Liver (tissue), 3 donors: ENCODE measurements around the gene ARIH2.
A peak's percentile ranks its signal among the peaks of the same experiment; 100 is the strongest.

Experiments
- EGR1 ChIP-seq, 2 donors: IDR thresholded peaks; 2 replicates each; pipeline ENCODE4 v1.6.1; 2016 to 2018; ENCODE audit warnings: antibody characterized with exemption in 2 of 2, low read depth in 2 of 2
- FOXA1 ChIP-seq: IDR thresholded peaks from 2 replicates; pipeline ENCODE4 v1.6.1; 2016; ENCODE audit warnings: antibody characterized with exemption
- GABPA ChIP-seq, 2 donors: IDR thresholded peaks in 1 of 2; conservative IDR thresholded peaks in 1 of 2; 2 replicates each; pipeline ENCODE4 v1.6.1; 2016; ENCODE audit warnings: antibody characterized with exemption in 2 of 2, mild to moderate bottlenecking in 1 of 2, moderate library complexity in 1 of 2
- JUND ChIP-seq, 2 donors: IDR thresholded peaks; 2 replicates each; pipeline ENCODE4 v1.6.1; 2016; ENCODE audit warnings: antibody characterized with exemption in 2 of 2
- RAD21 ChIP-seq, 2 donors: IDR thresholded peaks; 2 replicates each; pipeline ENCODE4 v1.6.1; 2016; ENCODE audit warnings: antibody characterized with exemption in 2 of 2, mild to moderate bottlenecking in 2 of 2
- REST ChIP-seq: IDR thresholded peaks from 2 replicates; pipeline ENCODE4 v1.6.1; 2016; ENCODE audit warnings: antibody characterized with exemption, mild to moderate bottlenecking
- SP1 ChIP-seq: IDR thresholded peaks from 2 replicates; pipeline ENCODE4 v1.6.1; 2018; ENCODE audit warnings: antibody characterized with exemption, mild to moderate bottlenecking
- TAF1 ChIP-seq: conservative IDR thresholded peaks from 2 replicates; pipeline ENCODE4 v1.6.1; 2016; ENCODE audit warnings: antibody characterized with exemption, mild to moderate bottlenecking
- YY1 ChIP-seq: IDR thresholded peaks from 2 replicates; pipeline ENCODE4 v1.6.1; 2016; ENCODE audit warnings: antibody characterized with exemption, mild to moderate bottlenecking
- ZBTB33 ChIP-seq: IDR thresholded peaks from 2 replicates; pipeline ENCODE4 v1.6.1; 2016; ENCODE audit warnings: antibody characterized with exemption
- TF ChIP-seq, protein P1 (sequence below): fragments of 150-350 bp; IDR thresholded peaks from 2 replicates; pipeline ENCODE4 v1.5.1; 2017; ENCODE audit warnings: improper control_type of control experiment, low read depth, low read length; ENCODE audit not compliant: missing input control
- TF ChIP-seq, protein P2 (sequence below): IDR thresholded peaks from 2 replicates; pipeline ENCODE4 v1.6.1; 2016; ENCODE audit warnings: antibody characterized with exemption
- donor health status: healthy.
- donor health status: healthy.

GRCh38 chr3:48881652-48882114, 37.0 kb upstream of the ARIH2 start:
- TF ChIP-seq, protein P1, sequence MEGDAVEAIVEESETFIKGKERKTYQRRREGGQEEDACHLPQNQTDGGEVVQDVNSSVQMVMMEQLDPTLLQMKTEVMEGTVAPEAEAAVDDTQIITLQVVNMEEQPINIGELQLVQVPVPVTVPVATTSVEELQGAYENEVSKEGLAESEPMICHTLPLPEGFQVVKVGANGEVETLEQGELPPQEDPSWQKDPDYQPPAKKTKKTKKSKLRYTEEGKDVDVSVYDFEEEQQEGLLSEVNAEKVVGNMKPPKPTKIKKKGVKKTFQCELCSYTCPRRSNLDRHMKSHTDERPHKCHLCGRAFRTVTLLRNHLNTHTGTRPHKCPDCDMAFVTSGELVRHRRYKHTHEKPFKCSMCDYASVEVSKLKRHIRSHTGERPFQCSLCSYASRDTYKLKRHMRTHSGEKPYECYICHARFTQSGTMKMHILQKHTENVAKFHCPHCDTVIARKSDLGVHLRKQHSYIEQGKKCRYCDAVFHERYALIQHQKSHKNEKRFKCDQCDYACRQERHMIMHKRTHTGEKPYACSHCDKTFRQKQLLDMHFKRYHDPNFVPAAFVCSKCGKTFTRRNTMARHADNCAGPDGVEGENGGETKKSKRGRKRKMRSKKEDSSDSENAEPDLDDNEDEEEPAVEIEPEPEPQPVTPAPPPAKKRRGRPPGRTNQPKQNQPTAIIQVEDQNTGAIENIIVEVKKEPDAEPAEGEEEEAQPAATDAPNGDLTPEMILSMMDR = no peak
- TF ChIP-seq REST (no peak), GABPA (IDR thresholded peaks at IDR 0.05 in 1 of 2, conservative IDR thresholded peaks at IDR 0.05 in 1 of 2) (no peak), SP1 (peak; percentile 55), ZBTB33 (no peak), JUND (IDR thresholded peaks at IDR 0.05) (no peak), RAD21 (IDR thresholded peaks at IDR 0.05) (no peak), FOXA1 (no peak), TAF1 (no peak), YY1 (no peak), EGR1 (IDR thresholded peaks at IDR 0.05; ENCODE audit: low read depth in 2 of 2) (no peak)
- TF ChIP-seq, protein P2, sequence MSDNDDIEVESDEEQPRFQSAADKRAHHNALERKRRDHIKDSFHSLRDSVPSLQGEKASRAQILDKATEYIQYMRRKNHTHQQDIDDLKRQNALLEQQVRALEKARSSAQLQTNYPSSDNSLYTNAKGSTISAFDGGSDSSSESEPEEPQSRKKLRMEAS = no peak
